ENCODE data around the gene ELAVL1.
A peak's percentile ranks its signal among the peaks of the same experiment; 100 is the strongest.
"Not testable (repeated sequence)": the region's sequence is repeated elsewhere in the genome, so short reads cannot be mapped to it uniquely, and the experiment has no call there.

Gene ELAVL1

DNA sequence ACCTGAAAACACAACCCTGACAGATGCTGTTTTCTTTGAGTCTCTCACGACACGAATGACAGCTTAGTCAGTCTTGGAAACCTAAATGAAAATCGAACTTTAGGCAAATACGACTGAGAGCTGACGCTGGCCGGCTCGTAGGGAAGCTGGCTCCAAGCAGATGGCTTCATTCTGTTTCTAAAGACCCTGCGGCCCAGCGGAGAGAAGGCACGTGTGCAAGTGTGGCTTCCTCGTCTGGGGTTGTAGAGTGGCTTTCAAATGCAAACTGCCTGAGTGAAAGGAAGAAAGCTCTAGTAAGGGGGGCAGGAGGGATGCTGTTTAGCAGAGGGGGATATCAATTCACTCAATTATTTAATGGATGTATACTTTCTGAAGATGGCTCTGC is 35.9 kb downstream of the ELAVL1 start:
- H3K27me3 ChIP-seq (ENCODE audit: control insufficient read depth, insufficient read depth, low read length), result no peaks in the 10 kb centered on the region
- no peak overlapping the region for H3K27ac ChIP-seq (ENCODE audit: low read length)
- WGBS (ENCODE audit: insufficient coverage, insufficient read length), result no CpG with 5 or more reads among the region's 11 CpGs
- H3K36me3 ChIP-seq (ENCODE audit: control insufficient read depth, insufficient read depth, low read length), result peaks cover 34% of the 10 kb centered on the region
- no peak overlapping the region for H3K4me3 ChIP-seq (ENCODE audit: low read length)
- H3K9me3 ChIP-seq (ENCODE audit: control insufficient read depth, insufficient read depth, low read length), result no peaks in the 10 kb centered on the region
- peak; percentile 35 for DNase-seq (ENCODE audit: low read depth, low spot score)
- peaks cover 7% of the 10 kb centered on the region for H3K4me1 ChIP-seq (ENCODE audit: control insufficient read depth, insufficient read depth, low read length)

DNA sequence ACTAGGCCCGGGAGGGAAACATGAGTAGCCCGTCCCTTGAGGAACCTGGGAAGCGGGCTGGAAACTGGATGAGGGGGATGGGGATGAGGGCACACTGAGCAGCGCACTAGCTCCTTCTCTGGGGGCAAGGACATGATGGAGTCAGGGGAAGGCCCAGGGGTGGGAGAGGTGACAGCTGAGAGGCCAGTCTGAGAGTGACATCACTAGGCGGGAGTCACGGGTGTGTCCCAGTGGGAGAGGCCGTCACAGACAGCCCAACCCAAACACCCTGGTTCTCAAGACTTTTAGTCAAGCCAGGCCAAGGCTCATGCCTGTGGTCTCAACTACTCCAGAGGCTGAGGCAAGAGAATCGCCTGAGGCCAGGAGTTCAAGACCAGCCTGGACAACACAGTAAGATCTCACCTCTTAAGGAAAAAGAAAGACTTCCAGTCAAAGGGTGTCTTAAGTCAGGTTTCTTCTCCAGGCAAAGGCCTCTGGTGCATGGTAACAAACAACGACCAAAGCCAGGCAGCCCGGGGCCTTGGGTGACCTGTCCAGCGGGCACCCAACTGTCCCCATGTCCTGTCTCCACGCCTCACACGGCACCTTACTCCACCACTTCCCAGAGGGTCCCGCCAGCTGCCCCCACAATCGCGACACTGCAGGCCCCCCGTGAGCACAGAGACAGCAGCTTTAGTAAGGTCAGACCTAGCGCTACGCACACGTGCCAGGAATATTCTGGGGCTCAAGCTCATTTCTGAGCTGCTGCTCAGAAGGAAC is 36.5 kb downstream of the ELAVL1 start:
- WGBS (ENCODE audit: insufficient coverage, insufficient read length), result no CpG with 5 or more reads among the region's 20 CpGs

DNA sequence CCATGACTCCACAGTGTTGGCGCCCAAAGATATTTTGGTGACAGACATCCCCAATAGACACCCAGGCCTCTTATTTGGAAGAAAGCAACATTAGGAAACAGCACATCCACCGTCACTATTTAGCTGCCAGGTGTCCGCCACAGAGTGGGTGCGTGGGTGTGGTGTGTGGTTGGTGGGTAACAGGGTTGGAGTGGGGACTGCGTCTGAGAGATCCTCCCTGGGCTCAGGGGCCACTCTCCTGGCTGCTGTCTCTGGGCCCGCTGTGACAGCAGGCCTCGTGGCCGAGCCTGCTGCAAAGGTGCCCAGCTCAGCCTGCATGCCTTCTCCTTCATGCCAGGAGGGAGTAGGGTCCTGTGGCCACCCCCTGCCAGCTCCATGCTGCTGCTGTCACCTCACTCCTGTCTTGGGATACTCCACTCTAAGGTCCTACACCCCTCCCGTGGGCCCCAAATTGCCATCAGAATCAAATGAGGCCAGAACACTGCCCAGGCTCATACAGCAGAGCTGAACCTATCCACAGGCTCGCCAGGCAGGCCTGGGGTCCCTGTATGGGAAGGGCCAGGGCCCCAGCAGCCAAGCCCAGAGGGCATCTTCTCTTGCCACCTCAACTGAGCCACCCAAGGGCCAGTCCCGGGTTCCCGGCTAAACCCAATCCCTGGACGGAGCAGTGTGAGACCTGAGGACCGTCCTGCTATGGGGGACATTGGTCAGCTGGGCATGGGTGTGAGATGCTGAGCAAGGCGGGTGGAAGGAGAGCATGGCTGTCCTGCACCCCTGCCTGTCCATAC is 37.2 kb downstream of the ELAVL1 start:
- Histone ChIP-seq H3K4me1 (ENCODE audit: control insufficient read depth, insufficient read depth, low read length) (peaks cover 7% of the 10 kb centered on the region), H3K4me3 (ENCODE audit: low read length) (no peak overlapping the region), H3K36me3 (ENCODE audit: control insufficient read depth, insufficient read depth, low read length) (peaks cover 31% of the 10 kb centered on the region), H3K27me3 (ENCODE audit: control insufficient read depth, insufficient read depth, low read length) (no peaks in the 10 kb centered on the region), H3K27ac (ENCODE audit: low read length) (no peak overlapping the region), H3K9me3 (ENCODE audit: control insufficient read depth, insufficient read depth, low read length) (no peaks in the 10 kb centered on the region)
- no CpG with 5 or more reads among the region's 15 CpGs for WGBS (ENCODE audit: insufficient coverage, insufficient read length)
- DNase-seq (ENCODE audit: low read depth, low spot score), result no peak

More for the DNA sequence above, 36.5 kb downstream of the ELAVL1 start:
- Histone ChIP-seq H3K4me1 (ENCODE audit: control insufficient read depth, insufficient read depth, low read length) (peaks cover 7% of the 10 kb centered on the region), H3K4me3 (ENCODE audit: low read length) (no peak overlapping the region), H3K9me3 (ENCODE audit: control insufficient read depth, insufficient read depth, low read length) (no peaks in the 10 kb centered on the region), H3K36me3 (ENCODE audit: control insufficient read depth, insufficient read depth, low read length) (peaks cover 30% of the 10 kb centered on the region), H3K27me3 (ENCODE audit: control insufficient read depth, insufficient read depth, low read length) (no peaks in the 10 kb centered on the region), H3K27ac (ENCODE audit: low read length) (no peak overlapping the region)
- no peak for DNase-seq (ENCODE audit: low read depth, low spot score)

DNA sequence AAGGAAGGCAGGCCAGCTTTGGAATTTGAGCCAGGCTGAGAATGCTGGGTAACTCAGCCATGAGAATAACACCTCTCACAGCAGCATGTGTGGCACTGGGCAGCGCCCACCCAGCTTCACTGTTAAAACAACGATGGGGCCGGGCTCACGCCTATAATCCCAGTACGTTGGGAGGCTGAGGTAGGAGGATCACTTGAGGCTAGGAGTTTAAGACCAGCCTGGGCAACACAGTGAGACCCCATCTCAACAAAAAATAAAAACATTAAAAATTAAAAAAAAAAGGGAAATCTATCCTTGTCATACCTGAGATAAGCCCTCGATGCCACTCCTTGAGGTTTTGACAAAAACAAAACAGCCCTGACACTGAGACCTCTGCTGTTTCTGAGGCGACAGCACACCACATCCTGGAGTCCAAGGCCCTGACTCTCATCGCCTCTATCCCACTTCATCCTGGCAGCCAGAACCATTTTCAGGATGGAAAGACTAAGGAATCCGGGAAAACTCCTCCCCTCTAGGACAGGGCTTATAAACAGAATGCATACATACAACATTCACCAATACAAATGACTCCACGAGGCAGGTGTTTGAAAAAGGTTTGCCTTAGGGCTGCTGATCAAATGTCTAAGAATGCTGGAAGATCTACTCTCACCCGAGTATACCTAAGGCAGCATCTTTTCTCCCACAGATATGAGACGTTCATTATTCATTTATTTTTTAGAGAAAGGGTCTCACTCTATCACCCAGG is 39.3 kb downstream of the ELAVL1 start:
- H3K27me3 ChIP-seq (ENCODE audit: control insufficient read depth, insufficient read depth, low read length), result no peaks in the 10 kb centered on the region
- no peak for DNase-seq (ENCODE audit: low read depth, low spot score)
- WGBS (ENCODE audit: insufficient coverage, insufficient read length), result no CpG with 5 or more reads among the region's 12 CpGs
- no peak overlapping the region for H3K27ac ChIP-seq (ENCODE audit: low read length)
- peaks cover 7% of the 10 kb centered on the region for H3K4me1 ChIP-seq (ENCODE audit: control insufficient read depth, insufficient read depth, low read length)
- H3K36me3 ChIP-seq (ENCODE audit: control insufficient read depth, insufficient read depth, low read length), result peaks cover 36% of the 10 kb centered on the region
- no peak overlapping the region for H3K4me3 ChIP-seq (ENCODE audit: low read length)
- no peaks in the 10 kb centered on the region for H3K9me3 ChIP-seq (ENCODE audit: control insufficient read depth, insufficient read depth, low read length)

DNA sequence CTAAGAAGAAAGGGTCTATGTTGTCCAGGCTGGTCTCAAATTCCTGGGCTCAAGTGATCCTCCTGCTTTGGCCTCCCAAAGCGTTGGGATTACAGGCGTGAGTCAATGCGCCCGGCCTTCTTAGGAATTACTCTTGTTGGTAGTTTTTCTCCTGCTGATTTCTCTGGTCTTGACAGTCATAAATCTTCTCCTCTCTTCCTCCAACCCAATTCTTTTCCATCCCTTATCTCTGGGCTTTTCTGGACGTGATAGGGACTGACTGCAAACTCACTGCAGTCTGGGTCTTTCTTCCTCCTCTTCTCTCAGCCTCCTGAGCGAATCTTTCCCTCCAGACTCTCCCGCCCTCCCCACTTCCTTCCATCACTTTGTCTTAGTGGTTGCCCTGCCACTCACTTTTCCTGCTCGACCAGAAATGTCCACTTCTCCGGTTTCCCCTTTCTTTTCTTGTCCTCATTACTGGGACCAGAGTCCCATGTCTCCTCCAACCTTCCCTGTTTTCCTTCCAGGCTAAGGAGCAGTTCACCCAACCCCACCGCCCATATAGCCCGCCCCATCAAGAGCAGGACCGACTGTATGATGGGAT is 40.1 kb downstream of the ELAVL1 start:
- DNase-seq (ENCODE audit: low read depth, low spot score), result no peak
- H3K36me3 ChIP-seq (ENCODE audit: control insufficient read depth, insufficient read depth, low read length), result peaks cover 36% of the 10 kb centered on the region
- H3K27me3 ChIP-seq (ENCODE audit: control insufficient read depth, insufficient read depth, low read length), result no peaks in the 10 kb centered on the region
- H3K4me3 ChIP-seq (ENCODE audit: low read length), result no peak overlapping the region
- H3K27ac ChIP-seq (ENCODE audit: low read length), result no peak overlapping the region
- no peaks in the 10 kb centered on the region for H3K9me3 ChIP-seq (ENCODE audit: control insufficient read depth, insufficient read depth, low read length)
- no CpG with 5 or more reads among the region's 12 CpGs for WGBS (ENCODE audit: insufficient coverage, insufficient read length)
- H3K4me1 ChIP-seq (ENCODE audit: control insufficient read depth, insufficient read depth, low read length), result peaks cover 7% of the 10 kb centered on the region

DNA sequence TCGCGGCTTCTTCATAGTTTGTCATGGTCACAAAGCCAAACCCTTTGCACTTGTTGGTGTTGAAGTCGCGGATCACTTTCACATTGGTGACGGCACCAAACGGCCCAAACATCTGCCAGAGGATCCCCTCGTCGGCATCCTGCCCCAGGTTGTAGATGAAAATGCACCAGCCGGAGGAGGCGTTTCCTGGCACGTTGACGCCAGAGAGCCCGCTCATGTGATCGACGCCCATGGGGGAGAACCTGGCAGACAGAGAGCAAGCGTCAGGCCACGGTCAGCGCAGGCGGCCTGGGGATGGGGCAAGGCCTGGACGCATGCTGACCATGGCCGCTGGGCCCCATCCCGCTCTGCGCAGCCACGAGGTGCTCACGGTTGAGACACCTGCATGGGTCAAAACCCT is 41.9 kb downstream of the ELAVL1 start:
- H3K4me1 ChIP-seq (ENCODE audit: control insufficient read depth, insufficient read depth, low read length), result peaks cover under 1% of the 10 kb centered on the region; the same call in 1 of the 2 replicates
- no peaks in the 10 kb centered on the region for H3K27me3 ChIP-seq (ENCODE audit: control insufficient read depth, insufficient read depth, low read length)
- DNase-seq (ENCODE audit: low read depth, low spot score), result no peak
- peaks cover 32% of the 10 kb centered on the region for H3K36me3 ChIP-seq (ENCODE audit: control insufficient read depth, insufficient read depth, low read length)
- no peaks in the 10 kb centered on the region for H3K9me3 ChIP-seq (ENCODE audit: control insufficient read depth, insufficient read depth, low read length)
- no peak overlapping the region for H3K4me3 ChIP-seq (ENCODE audit: low read length)
- no CpG with 5 or more reads among the region's 25 CpGs for WGBS (ENCODE audit: insufficient coverage, insufficient read length)
- no peak overlapping the region for H3K27ac ChIP-seq (ENCODE audit: low read length)

DNA sequence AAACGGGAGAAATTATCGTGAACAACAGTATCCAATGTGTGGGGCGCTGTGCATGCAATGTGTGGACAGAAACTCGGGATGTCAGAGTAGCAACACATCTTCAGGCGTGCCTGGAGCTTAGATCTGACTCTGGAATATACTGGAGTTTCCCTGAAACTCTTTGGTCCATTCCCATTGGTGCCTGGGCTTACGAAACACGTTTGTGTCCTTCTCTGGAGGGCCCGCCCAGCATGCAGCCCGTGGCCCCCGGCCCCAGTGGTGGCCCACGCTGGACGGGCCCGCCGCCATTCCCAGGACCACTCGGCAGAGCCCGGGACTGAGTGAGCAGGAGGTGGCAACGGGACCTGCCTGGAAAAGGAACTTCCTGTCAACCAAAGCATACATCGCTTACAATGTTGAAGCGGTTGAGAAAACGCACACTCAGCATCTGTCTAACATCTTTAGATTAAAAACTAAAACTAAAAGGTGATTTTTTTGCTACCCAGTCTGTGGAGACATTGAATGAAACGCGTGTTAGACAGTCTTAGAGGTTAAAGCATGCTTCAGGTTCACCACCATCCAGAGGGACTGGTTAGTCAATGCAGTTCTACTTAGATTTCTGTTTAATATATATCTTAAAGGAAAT is 42.7 kb downstream of the ELAVL1 start:
- DNase-seq (ENCODE audit: low read depth, low spot score), result no peak
- H3K4me1 ChIP-seq (ENCODE audit: control insufficient read depth, insufficient read depth, low read length), result no peaks in the 10 kb centered on the region
- H3K27ac ChIP-seq (ENCODE audit: low read length), result no peak overlapping the region
- no peak overlapping the region for H3K4me3 ChIP-seq (ENCODE audit: low read length)
- no peaks in the 10 kb centered on the region for H3K9me3 ChIP-seq (ENCODE audit: control insufficient read depth, insufficient read depth, low read length)
- H3K27me3 ChIP-seq (ENCODE audit: control insufficient read depth, insufficient read depth, low read length), result no peaks in the 10 kb centered on the region
- no CpG with 5 or more reads among the region's 22 CpGs for WGBS (ENCODE audit: insufficient coverage, insufficient read length)
- peaks cover 26% of the 10 kb centered on the region for H3K36me3 ChIP-seq (ENCODE audit: control insufficient read depth, insufficient read depth, low read length)

DNA sequence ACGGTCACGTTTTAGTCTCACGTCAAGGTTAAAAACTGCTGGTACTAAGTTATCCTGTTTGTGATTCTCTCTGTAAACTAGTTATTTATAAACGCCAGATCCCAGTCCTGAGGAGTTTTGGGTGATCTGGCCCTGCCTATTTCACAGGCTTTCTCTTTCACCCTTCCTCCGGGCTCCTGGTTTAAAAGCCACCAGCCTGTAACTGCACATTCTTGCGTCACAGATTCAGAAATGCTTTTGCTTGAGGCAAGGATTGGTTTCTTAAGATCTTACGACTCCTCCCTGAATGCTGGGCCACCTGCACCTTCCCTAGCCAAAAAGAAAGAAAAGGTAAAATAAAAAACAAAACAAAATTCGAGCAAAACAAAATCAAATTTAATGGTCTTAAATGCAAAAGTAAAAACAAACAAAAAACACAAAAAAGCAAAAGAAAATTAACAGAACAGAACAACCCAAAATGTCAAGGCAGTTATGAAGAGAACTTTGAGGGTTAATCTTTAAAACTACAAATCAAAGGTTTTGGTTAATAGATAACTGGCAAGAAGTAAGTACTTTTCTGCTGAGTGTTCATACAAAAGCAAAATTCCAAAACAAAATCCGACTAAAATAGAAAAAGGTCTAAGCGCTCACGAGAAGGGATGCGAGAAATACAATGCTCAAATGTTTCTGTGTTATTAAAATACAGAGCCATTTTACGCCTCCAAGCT is 43.4 kb downstream of the ELAVL1 start:
- Histone ChIP-seq H3K27me3 (ENCODE audit: control insufficient read depth, insufficient read depth, low read length) (no peaks in the 10 kb centered on the region), H3K27ac (ENCODE audit: low read length) (no peak overlapping the region), H3K4me1 (ENCODE audit: control insufficient read depth, insufficient read depth, low read length) (no peaks in the 10 kb centered on the region), H3K36me3 (ENCODE audit: control insufficient read depth, insufficient read depth, low read length) (peaks cover 21% of the 10 kb centered on the region), H3K4me3 (ENCODE audit: low read length) (no peak overlapping the region), H3K9me3 (ENCODE audit: control insufficient read depth, insufficient read depth, low read length) (no peaks in the 10 kb centered on the region)
- no peak for DNase-seq (ENCODE audit: low read depth, low spot score)
- no CpG with 5 or more reads among the region's 13 CpGs for WGBS (ENCODE audit: insufficient coverage, insufficient read length)

DNA sequence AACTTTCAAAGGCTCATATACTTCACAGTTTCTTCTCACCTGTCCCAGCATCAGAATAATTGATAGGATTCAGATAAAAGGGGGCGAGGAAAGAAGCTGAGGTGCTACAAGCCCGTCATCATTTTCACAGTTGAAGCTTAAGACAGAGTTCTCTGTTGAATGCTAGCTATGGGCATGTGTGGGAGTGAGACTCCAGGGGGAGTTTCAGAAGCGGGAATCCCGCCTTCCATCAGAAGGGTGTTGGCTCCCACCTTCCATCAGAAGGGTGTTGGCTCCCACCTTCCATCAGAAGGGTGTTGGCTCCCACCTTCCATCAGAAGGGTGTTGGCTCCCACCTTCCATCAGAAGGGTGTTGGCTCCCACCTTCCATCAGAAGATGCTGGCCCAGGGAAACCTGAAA is 44.4 kb downstream of the ELAVL1 start:
- WGBS (ENCODE audit: insufficient coverage, insufficient read length), result no CpG with 5 or more reads among the region's 4 CpGs
- H3K9me3 ChIP-seq (ENCODE audit: control insufficient read depth, insufficient read depth, low read length); H3K4me3 ChIP-seq (ENCODE audit: low read length); DNase-seq (ENCODE audit: low read depth, low spot score); H3K27me3 ChIP-seq (ENCODE audit: control insufficient read depth, insufficient read depth, low read length); H3K27ac ChIP-seq (ENCODE audit: low read length); H3K4me1 ChIP-seq (ENCODE audit: control insufficient read depth, insufficient read depth, low read length): not testable (repeated sequence)
- peaks cover 17% of the 10 kb centered on the region; the same call in 1 of the 2 replicates for H3K36me3 ChIP-seq (ENCODE audit: control insufficient read depth, insufficient read depth, low read length)
